ENCODE measurements around the gene ALG8.

DNA sequence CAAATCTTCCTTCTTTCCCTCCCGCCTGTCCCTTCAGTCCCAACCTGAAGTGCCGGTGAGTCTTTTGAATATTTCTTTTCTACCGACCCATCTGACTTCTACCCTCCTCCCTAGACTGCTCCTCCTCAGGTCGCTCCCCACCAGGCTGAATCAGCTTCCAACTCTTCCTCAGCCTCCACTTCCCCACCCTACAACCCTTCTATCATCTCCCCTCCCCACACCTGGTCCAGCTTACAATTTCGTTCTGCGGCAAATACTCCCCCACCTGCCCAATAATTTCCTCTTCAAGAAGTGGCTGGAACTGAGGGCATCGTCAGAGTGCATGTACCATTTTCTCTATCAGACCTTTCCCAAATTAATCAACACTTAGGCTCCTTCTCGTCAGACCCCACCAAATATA is 57.3 kb downstream of the ALG8 start:
- TF ChIP-seq, protein P1, sequence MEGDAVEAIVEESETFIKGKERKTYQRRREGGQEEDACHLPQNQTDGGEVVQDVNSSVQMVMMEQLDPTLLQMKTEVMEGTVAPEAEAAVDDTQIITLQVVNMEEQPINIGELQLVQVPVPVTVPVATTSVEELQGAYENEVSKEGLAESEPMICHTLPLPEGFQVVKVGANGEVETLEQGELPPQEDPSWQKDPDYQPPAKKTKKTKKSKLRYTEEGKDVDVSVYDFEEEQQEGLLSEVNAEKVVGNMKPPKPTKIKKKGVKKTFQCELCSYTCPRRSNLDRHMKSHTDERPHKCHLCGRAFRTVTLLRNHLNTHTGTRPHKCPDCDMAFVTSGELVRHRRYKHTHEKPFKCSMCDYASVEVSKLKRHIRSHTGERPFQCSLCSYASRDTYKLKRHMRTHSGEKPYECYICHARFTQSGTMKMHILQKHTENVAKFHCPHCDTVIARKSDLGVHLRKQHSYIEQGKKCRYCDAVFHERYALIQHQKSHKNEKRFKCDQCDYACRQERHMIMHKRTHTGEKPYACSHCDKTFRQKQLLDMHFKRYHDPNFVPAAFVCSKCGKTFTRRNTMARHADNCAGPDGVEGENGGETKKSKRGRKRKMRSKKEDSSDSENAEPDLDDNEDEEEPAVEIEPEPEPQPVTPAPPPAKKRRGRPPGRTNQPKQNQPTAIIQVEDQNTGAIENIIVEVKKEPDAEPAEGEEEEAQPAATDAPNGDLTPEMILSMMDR (IDR thresholded peaks at IDR 0.05), result no peak
- no peak for TF ChIP-seq POLR2A (IDR thresholded peaks at IDR 0.05)
